ENCODE data around the gene PPARG. TPM values are rescaled to one million over a fixed set of nuclear protein-coding genes. Genes with fewer than 3 reads are reported as not detected.

The PPARG gene
- 0.30 to 0.79 TPM (median 0.66 TPM) in 3 replicates for total RNA-seq (2021)
- Bru-seq, nascent RNA, result percentile 22 among the genes with signal in this experiment
- long read RNA-seq, experiment 1, result 0 reads
- long read RNA-seq, experiment 2, result 0 reads
- long read RNA-seq, experiment 3, result 0 reads

DNA sequence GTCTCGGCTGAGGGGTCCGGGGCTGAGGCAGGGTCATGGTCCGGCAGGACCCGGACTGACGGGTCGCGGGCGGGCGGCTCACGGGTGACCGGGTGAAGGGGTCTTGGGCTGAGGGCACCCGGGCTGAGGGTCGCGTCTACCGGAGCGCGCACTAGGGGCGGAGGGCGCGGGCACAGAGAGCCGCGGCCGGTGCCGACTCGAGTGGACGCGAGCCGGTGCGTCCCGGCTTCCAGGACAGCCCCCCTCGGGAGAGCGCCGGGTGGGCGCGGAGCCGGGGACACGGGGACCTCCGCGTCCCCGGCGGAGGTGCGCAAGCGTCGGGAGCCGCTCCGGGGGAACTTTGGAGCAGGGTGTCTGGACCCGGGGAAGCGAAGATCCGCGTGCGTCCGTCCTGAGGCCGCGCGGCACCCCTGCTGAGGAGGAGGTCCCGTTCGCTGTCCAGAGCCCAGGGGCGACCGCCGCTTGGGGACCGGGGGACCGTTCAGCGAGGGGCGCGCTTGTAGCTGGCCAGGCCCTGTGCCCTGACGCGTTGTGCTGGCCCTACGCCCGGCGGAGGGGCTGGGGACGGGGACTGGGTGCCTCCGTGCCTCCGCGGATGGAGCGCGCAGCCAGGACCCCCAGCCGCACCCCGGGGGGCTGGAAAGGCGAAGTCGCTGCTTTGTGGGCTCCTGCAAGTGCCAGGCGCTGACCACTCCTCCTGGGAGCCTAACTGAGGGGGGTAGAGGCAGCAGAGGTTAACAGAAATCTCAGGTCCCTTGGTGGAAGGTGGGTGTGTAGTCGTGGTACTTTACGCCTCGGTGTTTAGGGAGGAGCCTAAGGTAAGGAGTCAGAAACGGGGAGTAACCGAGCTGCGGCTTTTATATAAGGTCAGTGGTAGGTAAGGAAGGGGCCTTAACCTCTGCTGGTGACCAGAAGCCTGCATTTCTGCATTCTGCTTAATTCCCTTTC is at the start of gene PPARG:
TSS of gene PPARG (plus strand) at position 889 of the 948 bp plus-strand sequence. CDS start 90,642 bp downstream, outside the sequence.
- DNase-seq (ENCODE audit: low spot score), result peak; percentile 30
- Mint-ChIP-seq H3K27me3 (ENCODE audit: low read depth) (peaks cover 77% of the 10 kb centered on the region), H3K4me1 (peaks cover 1% of the 10 kb centered on the region), H3K4me3 (peak within 1 kb of the TSS; percentile 70), H3K27ac (no peak within 1 kb of the TSS), H3K36me3 (no peaks in the 10 kb centered on the region), H3K9me3 (peaks cover 5% of the 10 kb centered on the region; the same call in 1 of the 2 replicates)
- ATAC-seq, result peak; percentile 85
- CTCF ChIA-PET, result interaction anchor here (2.0 kb wide), 1 partner anchor 191 kb away, joined by 13 read pairs; no protein-coding TSS in a partner anchor
- POLR2A ChIA-PET, result no interaction called here
- TF ChIP-seq GTF2I (CRISPR knock-in tag; conservative IDR thresholded peaks at IDR 0.05), result no peak
- TF ChIP-seq ELF4 (CRISPR knock-in tag; IDR thresholded peaks at IDR 0.05; ENCODE audit: low read depth), result no peak
- 0 out of 2 replicates have a peak, but pooled peaks have one; percentile 51 for TF ChIP-seq TCF7 (CRISPR knock-in tag; IDR thresholded peaks at IDR 0.05; ENCODE audit: low read depth)
- TF ChIP-seq ZNF423 (CRISPR knock-in tag; IDR thresholded peaks at IDR 0.05), result peak; percentile 50
- no peak for TF ChIP-seq NFATC4 (CRISPR knock-in tag; IDR thresholded peaks at IDR 0.05)
- TF ChIP-seq FOXJ3 (CRISPR knock-in tag; IDR thresholded peaks at IDR 0.05; ENCODE audit: borderline replicate concordance), result no peak
- TF ChIP-seq MYBL2 (CRISPR knock-in tag; IDR thresholded peaks at IDR 0.05), result no peak
- TF ChIP-seq MXD4 (CRISPR knock-in tag; IDR thresholded peaks at IDR 0.05; ENCODE audit: borderline replicate concordance), result no peak
- TF ChIP-seq CDX4 (CRISPR knock-in tag; IDR thresholded peaks at IDR 0.05; ENCODE audit: borderline replicate concordance), result no peak
- TF ChIP-seq SMAD4 (CRISPR knock-in tag; IDR thresholded peaks at IDR 0.05), result no peak
- no peak for TF ChIP-seq ZNF263 (CRISPR knock-in tag; IDR thresholded peaks at IDR 0.05; ENCODE audit: low read depth)

GRCh38 chr3:12239301-12239700 is 49.6 kb upstream of the PPARG start:
- Mint-ChIP-seq H3K4me1 (no peaks in the 10 kb centered on the region), H3K27ac (no peak overlapping the region), H3K4me3 (no peak overlapping the region), H3K36me3 (no peaks in the 10 kb centered on the region), H3K27me3 (ENCODE audit: low read depth) (no peaks in the 10 kb centered on the region), H3K9me3 (no peaks in the 10 kb centered on the region)
- ChIA-PET CTCF (no interaction called here), POLR2A (no interaction called here)
- ATAC-seq (no peak), DNase-seq (ENCODE audit: low spot score) (no peak)
- TF ChIP-seq, protein P1, sequence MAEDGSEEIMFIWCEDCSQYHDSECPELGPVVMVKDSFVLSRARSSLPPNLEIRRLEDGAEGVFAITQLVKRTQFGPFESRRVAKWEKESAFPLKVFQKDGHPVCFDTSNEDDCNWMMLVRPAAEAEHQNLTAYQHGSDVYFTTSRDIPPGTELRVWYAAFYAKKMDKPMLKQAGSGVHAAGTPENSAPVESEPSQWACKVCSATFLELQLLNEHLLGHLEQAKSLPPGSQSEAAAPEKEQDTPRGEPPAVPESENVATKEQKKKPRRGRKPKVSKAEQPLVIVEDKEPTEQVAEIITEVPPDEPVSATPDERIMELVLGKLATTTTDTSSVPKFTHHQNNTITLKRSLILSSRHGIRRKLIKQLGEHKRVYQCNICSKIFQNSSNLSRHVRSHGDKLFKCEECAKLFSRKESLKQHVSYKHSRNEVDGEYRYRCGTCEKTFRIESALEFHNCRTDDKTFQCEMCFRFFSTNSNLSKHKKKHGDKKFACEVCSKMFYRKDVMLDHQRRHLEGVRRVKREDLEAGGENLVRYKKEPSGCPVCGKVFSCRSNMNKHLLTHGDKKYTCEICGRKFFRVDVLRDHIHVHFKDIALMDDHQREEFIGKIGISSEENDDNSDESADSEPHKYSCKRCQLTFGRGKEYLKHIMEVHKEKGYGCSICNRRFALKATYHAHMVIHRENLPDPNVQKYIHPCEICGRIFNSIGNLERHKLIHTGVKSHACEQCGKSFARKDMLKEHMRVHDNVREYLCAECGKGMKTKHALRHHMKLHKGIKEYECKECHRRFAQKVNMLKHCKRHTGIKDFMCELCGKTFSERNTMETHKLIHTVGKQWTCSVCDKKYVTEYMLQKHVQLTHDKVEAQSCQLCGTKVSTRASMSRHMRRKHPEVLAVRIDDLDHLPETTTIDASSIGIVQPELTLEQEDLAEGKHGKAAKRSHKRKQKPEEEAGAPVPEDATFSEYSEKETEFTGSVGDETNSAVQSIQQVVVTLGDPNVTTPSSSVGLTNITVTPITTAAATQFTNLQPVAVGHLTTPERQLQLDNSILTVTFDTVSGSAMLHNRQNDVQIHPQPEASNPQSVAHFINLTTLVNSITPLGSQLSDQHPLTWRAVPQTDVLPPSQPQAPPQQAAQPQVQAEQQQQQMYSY (CRISPR knock-in tag; IDR thresholded peaks at IDR 0.05), result no peak
- no peak for TF ChIP-seq RELA (CRISPR knock-in tag; IDR thresholded peaks at IDR 0.05; ENCODE audit: borderline replicate concordance)
- no peak for TF ChIP-seq ZNF121 (CRISPR knock-in tag; IDR thresholded peaks at IDR 0.05)
- TF ChIP-seq PRRX2 (CRISPR knock-in tag; IDR thresholded peaks at IDR 0.05), result no peak
- TF ChIP-seq, protein P2, sequence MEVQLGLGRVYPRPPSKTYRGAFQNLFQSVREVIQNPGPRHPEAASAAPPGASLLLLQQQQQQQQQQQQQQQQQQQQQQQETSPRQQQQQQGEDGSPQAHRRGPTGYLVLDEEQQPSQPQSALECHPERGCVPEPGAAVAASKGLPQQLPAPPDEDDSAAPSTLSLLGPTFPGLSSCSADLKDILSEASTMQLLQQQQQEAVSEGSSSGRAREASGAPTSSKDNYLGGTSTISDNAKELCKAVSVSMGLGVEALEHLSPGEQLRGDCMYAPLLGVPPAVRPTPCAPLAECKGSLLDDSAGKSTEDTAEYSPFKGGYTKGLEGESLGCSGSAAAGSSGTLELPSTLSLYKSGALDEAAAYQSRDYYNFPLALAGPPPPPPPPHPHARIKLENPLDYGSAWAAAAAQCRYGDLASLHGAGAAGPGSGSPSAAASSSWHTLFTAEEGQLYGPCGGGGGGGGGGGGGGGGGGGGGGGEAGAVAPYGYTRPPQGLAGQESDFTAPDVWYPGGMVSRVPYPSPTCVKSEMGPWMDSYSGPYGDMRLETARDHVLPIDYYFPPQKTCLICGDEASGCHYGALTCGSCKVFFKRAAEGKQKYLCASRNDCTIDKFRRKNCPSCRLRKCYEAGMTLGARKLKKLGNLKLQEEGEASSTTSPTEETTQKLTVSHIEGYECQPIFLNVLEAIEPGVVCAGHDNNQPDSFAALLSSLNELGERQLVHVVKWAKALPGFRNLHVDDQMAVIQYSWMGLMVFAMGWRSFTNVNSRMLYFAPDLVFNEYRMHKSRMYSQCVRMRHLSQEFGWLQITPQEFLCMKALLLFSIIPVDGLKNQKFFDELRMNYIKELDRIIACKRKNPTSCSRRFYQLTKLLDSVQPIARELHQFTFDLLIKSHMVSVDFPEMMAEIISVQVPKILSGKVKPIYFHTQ (CRISPR knock-in tag; IDR thresholded peaks at IDR 0.05), result no peak
- no peak for TF ChIP-seq ERG (CRISPR knock-in tag; IDR thresholded peaks at IDR 0.05)
- no peak for TF ChIP-seq TEAD1 (CRISPR knock-in tag; IDR thresholded peaks at IDR 0.05)
- TF ChIP-seq, protein P3, sequence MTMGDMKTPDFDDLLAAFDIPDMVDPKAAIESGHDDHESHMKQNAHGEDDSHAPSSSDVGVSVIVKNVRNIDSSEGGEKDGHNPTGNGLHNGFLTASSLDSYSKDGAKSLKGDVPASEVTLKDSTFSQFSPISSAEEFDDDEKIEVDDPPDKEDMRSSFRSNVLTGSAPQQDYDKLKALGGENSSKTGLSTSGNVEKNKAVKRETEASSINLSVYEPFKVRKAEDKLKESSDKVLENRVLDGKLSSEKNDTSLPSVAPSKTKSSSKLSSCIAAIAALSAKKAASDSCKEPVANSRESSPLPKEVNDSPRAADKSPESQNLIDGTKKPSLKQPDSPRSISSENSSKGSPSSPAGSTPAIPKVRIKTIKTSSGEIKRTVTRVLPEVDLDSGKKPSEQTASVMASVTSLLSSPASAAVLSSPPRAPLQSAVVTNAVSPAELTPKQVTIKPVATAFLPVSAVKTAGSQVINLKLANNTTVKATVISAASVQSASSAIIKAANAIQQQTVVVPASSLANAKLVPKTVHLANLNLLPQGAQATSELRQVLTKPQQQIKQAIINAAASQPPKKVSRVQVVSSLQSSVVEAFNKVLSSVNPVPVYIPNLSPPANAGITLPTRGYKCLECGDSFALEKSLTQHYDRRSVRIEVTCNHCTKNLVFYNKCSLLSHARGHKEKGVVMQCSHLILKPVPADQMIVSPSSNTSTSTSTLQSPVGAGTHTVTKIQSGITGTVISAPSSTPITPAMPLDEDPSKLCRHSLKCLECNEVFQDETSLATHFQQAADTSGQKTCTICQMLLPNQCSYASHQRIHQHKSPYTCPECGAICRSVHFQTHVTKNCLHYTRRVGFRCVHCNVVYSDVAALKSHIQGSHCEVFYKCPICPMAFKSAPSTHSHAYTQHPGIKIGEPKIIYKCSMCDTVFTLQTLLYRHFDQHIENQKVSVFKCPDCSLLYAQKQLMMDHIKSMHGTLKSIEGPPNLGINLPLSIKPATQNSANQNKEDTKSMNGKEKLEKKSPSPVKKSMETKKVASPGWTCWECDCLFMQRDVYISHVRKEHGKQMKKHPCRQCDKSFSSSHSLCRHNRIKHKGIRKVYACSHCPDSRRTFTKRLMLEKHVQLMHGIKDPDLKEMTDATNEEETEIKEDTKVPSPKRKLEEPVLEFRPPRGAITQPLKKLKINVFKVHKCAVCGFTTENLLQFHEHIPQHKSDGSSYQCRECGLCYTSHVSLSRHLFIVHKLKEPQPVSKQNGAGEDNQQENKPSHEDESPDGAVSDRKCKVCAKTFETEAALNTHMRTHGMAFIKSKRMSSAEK (CRISPR knock-in tag; IDR thresholded peaks at IDR 0.05; ENCODE audit: borderline replicate concordance), result no peak
